ENCODE measurements around the gene PER1.

PER1 gene

DNA sequence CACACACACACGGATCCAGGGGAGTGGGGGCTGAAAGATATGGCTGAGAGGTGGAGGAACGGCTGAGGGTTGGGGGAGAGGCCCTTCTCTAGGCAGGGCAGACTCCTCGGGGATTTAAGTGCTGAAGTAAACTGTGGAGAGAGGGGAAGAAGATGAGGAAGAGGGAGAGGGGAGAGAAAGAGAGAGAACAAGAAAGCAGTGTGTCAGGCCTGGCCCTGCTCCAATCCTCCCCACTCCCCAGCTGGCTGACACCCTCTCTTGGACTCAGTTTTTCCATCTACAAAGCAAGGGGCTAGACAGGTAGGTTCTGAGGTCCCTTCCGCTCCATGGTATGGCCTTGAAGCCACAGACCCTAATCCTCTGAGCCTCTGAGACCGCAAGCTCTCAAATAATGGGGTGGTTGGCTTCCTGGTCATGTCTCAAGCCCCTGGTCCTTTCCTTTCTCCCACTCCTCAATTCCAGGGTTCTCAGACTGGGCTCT, 8.6 kb upstream of the PER1 start:
- no peaks in the 10 kb centered on the region for H3K27me3 Mint-ChIP-seq (ENCODE audit: low read depth)
- peaks cover 30% of the 10 kb centered on the region for H3K36me3 Mint-ChIP-seq (ENCODE audit: low read depth)
- H3K27ac Mint-ChIP-seq = peak overlapping the region; percentile 76
- H3K9me3 Mint-ChIP-seq = no peaks in the 10 kb centered on the region
- peaks cover 49% of the 10 kb centered on the region for H3K4me1 Mint-ChIP-seq (ENCODE audit: low read depth)
- peak overlapping the region; percentile 84 for H3K4me3 Mint-ChIP-seq

- Mint-ChIP-seq H3K27ac (peak overlapping the region; percentile 76), H3K4me3 (peak overlapping the region; percentile 84), H3K36me3 (ENCODE audit: low read depth) (peaks cover 30% of the 10 kb centered on the region), H3K4me1 (ENCODE audit: low read depth) (peaks cover 53% of the 10 kb centered on the region), H3K9me3 (no peaks in the 10 kb centered on the region), H3K27me3 (ENCODE audit: low read depth) (no peaks in the 10 kb centered on the region)
Observed at GRCh38 chr17:8160224-8160577, 8.0 kb upstream of the PER1 start.

DNA sequence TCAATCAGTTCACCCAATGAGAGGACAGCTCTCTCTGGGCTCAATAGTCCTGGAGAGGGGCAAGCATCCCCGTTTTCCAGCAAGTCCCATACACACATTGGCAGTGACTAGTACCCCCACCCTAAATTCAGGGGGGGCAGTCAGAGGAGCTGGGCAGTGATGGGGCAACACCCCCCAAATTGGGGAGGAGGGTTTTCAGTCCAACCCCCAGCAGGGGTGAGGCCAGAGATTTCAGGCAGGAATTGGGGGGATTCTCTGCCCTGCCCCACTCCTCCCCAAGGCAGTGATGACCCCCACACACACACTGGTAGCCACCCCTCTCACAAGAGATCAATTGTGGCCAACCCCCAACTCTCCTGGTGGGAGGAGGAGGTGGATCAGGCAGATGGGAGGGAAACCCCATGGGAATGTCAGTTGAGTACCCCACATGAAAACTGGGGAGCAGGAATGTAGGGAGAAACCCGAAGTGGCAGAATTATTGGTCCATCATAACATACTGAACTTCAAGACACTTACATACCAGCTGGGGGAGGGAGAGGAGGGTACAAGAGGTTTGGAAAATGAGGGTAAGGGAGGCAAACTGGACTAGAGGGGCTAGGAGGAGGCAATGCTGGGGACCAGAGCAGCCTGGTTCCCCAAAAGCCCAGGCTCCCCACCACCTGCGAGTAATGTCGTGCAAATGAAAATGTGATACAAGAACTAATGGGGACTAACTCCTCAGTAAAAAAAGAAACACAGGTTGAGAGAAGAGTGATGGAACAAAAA, 7.4 kb upstream of the PER1 start:
- no peaks in the 10 kb centered on the region for H3K27me3 Mint-ChIP-seq (ENCODE audit: low read depth)
- peaks cover 27% of the 10 kb centered on the region for H3K36me3 Mint-ChIP-seq (ENCODE audit: low read depth)
- peak overlapping the region; percentile 76 for H3K27ac Mint-ChIP-seq
- H3K9me3 Mint-ChIP-seq = no peaks in the 10 kb centered on the region
- H3K4me1 Mint-ChIP-seq (ENCODE audit: low read depth) = peaks cover 53% of the 10 kb centered on the region
- peak overlapping the region; percentile 78 for H3K4me3 Mint-ChIP-seq

DNA sequence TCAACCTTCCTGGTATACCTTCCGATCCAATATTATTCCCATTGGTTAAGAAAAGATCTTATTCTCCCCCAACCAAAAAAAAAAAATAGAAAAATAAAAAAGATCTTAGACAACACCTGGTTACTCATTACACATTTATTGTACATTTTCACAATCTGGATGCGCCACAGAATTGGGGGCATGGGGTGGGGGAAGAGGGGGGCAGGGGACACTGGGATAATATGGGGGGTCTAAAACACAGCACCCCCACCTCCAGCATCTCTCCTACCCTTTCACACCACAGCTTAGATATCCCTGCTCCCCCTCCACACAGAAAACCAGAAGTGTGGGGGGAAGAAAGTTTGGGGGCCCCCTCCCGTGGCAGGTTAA, 6.8 kb upstream of the PER1 start:
- H3K27ac Mint-ChIP-seq = peak overlapping the region; percentile 98
- peaks cover 51% of the 10 kb centered on the region for H3K4me1 Mint-ChIP-seq (ENCODE audit: low read depth)
- peak overlapping the region; percentile 63 for H3K4me3 Mint-ChIP-seq
- peaks cover 27% of the 10 kb centered on the region for H3K36me3 Mint-ChIP-seq (ENCODE audit: low read depth)
- H3K9me3 Mint-ChIP-seq = no peaks in the 10 kb centered on the region
- H3K27me3 Mint-ChIP-seq (ENCODE audit: low read depth) = no peaks in the 10 kb centered on the region

GRCh38 chr17:8158267-8159031, 6.2 kb upstream of the PER1 start:
- H3K27ac Mint-ChIP-seq = peak overlapping the region; percentile 98
- H3K27me3 Mint-ChIP-seq (ENCODE audit: low read depth) = no peaks in the 10 kb centered on the region
- peaks cover 50% of the 10 kb centered on the region for H3K4me1 Mint-ChIP-seq (ENCODE audit: low read depth)
- peaks cover 29% of the 10 kb centered on the region for H3K36me3 Mint-ChIP-seq (ENCODE audit: low read depth)
- H3K9me3 Mint-ChIP-seq = no peaks in the 10 kb centered on the region
- peak overlapping the region; percentile 63 for H3K4me3 Mint-ChIP-seq

- no peak overlapping the region for H3K4me3 Mint-ChIP-seq
- H3K27me3 Mint-ChIP-seq (ENCODE audit: low read depth) = no peaks in the 10 kb centered on the region
- H3K36me3 Mint-ChIP-seq (ENCODE audit: low read depth) = peaks cover 25% of the 10 kb centered on the region
- no peaks in the 10 kb centered on the region for H3K9me3 Mint-ChIP-seq
- H3K4me1 Mint-ChIP-seq (ENCODE audit: low read depth) = peaks cover 56% of the 10 kb centered on the region
- H3K27ac Mint-ChIP-seq = no peak overlapping the region
Observed at GRCh38 chr17:8156246-8156992, 4.2 kb upstream of the PER1 start.

GRCh38 chr17:8155996-8156245, 3.7 kb upstream of the PER1 start:
- peaks cover 20% of the 10 kb centered on the region for H3K36me3 Mint-ChIP-seq (ENCODE audit: low read depth)
- H3K4me3 Mint-ChIP-seq = no peak overlapping the region
- H3K4me1 Mint-ChIP-seq (ENCODE audit: low read depth) = peaks cover 52% of the 10 kb centered on the region

DNA sequence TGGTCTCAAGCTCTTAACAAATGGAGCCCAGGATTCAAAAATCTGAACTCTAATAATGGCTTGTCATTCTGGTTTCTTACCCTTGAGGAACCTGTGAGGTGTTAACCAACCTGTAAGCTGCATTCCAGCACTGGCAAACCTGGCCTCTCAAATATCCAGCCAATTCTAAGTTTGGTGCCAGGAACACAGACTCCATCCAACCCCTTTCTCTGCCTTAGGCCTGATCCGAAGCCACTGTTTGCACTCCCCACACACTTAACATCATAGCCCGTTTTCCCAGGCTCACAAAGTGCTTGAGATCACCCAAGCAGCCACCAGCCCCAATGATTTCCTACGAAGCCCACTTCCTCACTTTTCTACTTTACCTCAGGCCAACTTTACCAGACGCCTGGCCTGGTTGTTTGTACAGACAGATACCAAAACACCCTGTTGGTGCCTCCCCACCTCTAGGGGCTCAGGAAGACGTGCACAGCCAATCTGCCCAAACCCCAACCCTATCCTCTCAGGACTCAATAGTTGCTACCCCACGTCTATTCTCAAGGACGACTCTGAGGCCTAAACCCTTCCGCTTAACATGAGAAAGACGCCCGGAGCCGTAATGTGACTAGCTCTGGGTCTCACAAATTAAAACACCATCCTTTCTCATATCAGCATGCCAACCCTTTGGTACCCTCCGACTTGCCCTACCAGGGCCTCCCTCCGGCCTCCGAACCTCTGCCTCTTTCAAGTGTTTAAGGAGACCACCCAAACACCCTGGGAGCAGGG, 3.2 kb upstream of the PER1 start:
- Mint-ChIP-seq H3K4me3 (no peak overlapping the region), H3K4me1 (ENCODE audit: low read depth) (peaks cover 47% of the 10 kb centered on the region)

More at GRCh38 chr17:8155996-8156245, 3.7 kb upstream of the PER1 start:
- Mint-ChIP-seq H3K27ac (no peak overlapping the region), H3K9me3 (no peaks in the 10 kb centered on the region), H3K27me3 (ENCODE audit: low read depth) (no peaks in the 10 kb centered on the region)

DNA sequence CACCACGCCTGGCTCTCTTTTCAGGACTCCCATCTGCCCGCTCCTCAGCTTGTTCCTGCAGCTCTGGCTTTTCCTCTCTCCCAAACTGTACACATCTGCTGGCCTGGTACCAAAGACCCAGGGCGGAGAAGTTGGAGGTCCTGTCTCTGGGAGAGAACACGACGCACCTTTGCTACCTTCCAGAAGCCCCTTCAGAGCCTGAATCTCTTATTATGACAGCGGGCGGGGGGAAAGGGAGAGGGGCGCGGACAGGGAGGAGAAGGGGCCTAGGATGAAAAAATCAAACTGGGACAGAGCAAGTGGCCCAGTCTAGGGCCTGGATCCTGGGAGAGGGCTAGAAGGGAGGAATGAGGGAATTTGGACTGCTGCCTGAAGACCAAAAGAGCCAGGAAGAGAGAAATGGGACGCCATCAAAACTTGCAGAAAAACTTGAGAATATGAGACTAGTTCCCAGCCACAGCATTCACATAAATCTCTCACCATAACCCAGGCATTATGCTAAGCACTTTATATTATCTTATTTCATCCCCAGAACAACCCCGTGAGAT, 2.5 kb upstream of the PER1 start:
- H3K4me1 Mint-ChIP-seq (ENCODE audit: low read depth) = peaks cover 42% of the 10 kb centered on the region
- H3K9me3 Mint-ChIP-seq = no peaks in the 10 kb centered on the region
- H3K27me3 Mint-ChIP-seq (ENCODE audit: low read depth) = no peaks in the 10 kb centered on the region
- no peak overlapping the region for H3K4me3 Mint-ChIP-seq
- H3K27ac Mint-ChIP-seq = no peak overlapping the region
- H3K36me3 Mint-ChIP-seq (ENCODE audit: low read depth) = peaks cover 11% of the 10 kb centered on the region

More for the DNA sequence above, 3.2 kb upstream of the PER1 start:
- H3K36me3 Mint-ChIP-seq (ENCODE audit: low read depth) = peaks cover 17% of the 10 kb centered on the region
- no peaks in the 10 kb centered on the region for H3K27me3 Mint-ChIP-seq (ENCODE audit: low read depth)
- no peaks in the 10 kb centered on the region for H3K9me3 Mint-ChIP-seq
- H3K27ac Mint-ChIP-seq = no peak overlapping the region

- Mint-ChIP-seq H3K27me3 (ENCODE audit: low read depth) (no peaks in the 10 kb centered on the region), H3K4me3 (no peak overlapping the region), H3K4me1 (ENCODE audit: low read depth) (peaks cover 42% of the 10 kb centered on the region), H3K9me3 (no peaks in the 10 kb centered on the region), H3K36me3 (ENCODE audit: low read depth) (peaks cover 14% of the 10 kb centered on the region), H3K27ac (no peak overlapping the region)
Observed at GRCh38 chr17:8153957-8154607, 1.9 kb upstream of the PER1 start.

- Mint-ChIP-seq H3K36me3 (ENCODE audit: low read depth) (peaks cover 13% of the 10 kb centered on the region), H3K4me1 (ENCODE audit: low read depth) (peaks cover 38% of the 10 kb centered on the region), H3K27me3 (ENCODE audit: low read depth) (no peaks in the 10 kb centered on the region), H3K27ac (no peak overlapping the region), H3K9me3 (no peaks in the 10 kb centered on the region), H3K4me3 (peak overlapping the region; percentile 77)
Observed at GRCh38 chr17:8153525-8153956, 1.3 kb upstream of the PER1 start.

GRCh38 chr17:8153031-8153451, 837 bp upstream of the PER1 start:
- no peaks in the 10 kb centered on the region for H3K27me3 Mint-ChIP-seq (ENCODE audit: low read depth)

DNA sequence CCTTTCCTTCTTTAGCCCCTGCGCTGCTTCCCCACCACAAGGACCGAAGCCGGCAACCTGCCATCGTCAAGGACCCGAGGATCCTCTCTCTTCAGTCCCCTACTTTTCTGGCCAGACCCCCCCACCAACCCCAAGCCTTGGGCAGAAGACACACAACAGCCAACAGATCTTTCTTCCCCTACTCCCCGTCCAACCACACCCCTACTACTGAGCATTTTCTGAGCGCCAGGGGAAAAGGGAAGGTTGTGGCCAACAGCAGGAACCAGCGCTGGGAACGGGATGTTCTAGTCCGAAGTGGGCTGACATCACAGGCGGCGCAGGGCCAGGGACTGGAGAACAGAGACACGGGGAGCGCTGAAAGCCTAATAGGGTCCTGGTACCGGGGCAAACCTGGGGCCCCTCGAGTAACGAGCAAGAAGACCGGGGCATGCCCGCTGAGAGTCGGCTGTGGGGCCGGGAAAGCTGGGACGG, 528 bp downstream of the PER1 start:
- no peaks in the 10 kb centered on the region for H3K9me3 Mint-ChIP-seq
- peak overlapping the region; percentile 97 for H3K27ac Mint-ChIP-seq
- peaks cover 35% of the 10 kb centered on the region for H3K4me1 Mint-ChIP-seq (ENCODE audit: low read depth)
- peaks cover 24% of the 10 kb centered on the region for H3K36me3 Mint-ChIP-seq (ENCODE audit: low read depth)
- H3K4me3 Mint-ChIP-seq = peak overlapping the region; percentile 93
- H3K27me3 Mint-ChIP-seq (ENCODE audit: low read depth) = no peaks in the 10 kb centered on the region

More at GRCh38 chr17:8153031-8153451, 837 bp upstream of the PER1 start:
- Mint-ChIP-seq H3K4me1 (ENCODE audit: low read depth) (peaks cover 35% of the 10 kb centered on the region), H3K27ac (no peak overlapping the region), H3K9me3 (no peaks in the 10 kb centered on the region), H3K36me3 (ENCODE audit: low read depth) (peaks cover 14% of the 10 kb centered on the region), H3K4me3 (peak overlapping the region; percentile 77)

Measured in T-helper 1 cell treated with Interleukin-12 subunit alpha and Interleukin-12 subunit beta and Interleukin-4 antibody, amounts not matched to agents 30 μg/mL and 1 μg/mL, for 36 hours (primary cell).